HG03342 (cell line): ENCODE data around the gene XCL1.
"Not testable (repeated sequence)": the region's sequence is repeated elsewhere in the genome, so short reads cannot be mapped to it uniquely, and the experiment has no call there.

Experiments
- ATAC-seq: cut with Tn5 transposase; IDR thresholded peaks from one replicate; pipeline ENCODE4 v1.9.1; 2021; ENCODE audit warnings: mild to moderate bottlenecking, moderate library complexity; ENCODE audit not compliant: unreplicated experiment

Gene XCL1

GRCh38 chr1:168576245-168576688, at the start of gene XCL1:
Gene XCL1 (plus strand): TSS chr1:168576605. CDS start chr1:168576638, 33 bp downstream.
- not testable (repeated sequence) for ATAC-seq

DNA sequence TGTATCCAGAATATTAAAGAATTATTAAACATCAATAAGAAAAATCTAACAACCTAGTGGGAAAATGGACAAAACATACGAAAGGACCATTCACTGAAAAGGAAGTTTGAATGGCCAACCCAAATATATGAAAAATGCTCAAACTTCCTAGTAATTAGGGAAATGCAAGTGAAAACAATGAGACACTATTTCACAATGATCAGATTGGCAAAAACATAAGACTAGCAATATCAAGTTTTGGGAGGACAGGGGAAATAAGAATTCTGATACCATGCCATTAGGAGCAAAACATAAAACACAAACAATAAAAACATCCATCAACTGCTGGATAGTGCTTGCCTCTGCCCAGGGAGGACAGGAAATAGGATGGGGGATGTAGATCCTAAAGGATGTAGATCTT, 46.9 kb upstream of the XCL1 start:
- ATAC-seq, result no peak

DNA sequence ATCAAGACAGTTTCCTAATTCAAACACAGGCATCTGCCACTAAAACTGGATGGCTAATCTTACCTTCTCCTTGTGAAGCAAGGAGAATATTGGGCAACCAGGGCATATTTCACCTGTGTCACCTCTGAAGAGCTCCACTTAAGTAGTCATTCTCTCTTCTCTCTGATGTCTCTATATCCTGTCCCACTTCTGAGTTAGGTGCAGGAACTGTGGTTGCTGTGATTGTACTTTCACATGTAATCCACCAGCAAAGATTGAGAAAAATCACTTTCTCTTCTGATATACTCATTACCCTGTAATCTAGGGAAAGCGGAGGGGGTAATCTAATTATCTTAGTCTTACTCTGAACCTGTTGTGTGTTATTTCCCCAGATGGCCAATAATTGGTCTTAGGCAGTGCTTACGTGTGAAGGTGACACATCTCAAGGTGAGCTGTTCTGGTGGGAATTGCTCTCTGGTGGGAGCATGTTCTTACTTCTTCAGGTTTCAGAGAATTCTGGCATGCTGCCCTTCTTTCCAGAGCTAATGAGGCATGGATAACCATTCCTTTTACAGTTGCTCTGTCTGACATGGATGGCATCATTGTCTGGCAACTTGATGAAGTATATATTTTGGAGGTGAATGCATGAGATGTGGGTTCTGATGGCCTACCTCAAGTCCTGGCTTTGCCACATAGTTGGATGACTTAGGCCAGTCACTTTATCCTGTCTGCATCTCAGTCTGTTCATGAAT, 44.6 kb upstream of the XCL1 start:
- no peak for ATAC-seq

DNA sequence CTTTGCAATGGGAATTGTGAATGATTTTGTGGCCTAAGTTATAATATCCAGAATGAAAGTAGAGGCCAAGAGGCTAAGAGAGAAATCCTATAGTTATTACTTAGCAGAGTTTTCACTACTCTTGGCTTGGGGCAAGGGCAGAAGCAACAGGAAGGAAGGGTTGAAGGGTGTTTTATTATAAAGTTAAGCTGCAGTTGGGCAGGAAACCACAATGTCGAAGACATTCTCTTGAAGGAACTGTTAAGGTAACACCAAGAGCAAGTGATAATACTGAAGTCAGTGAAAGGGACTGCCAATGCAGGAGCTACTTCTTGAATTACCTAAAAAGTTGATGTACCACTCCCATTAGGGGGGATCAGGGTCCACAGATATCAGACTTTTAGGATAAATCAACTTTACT, 40.9 kb upstream of the XCL1 start:
- ATAC-seq, result no peak

- ATAC-seq, result not testable (repeated sequence)
Measured at GRCh38 chr1:168540798-168541197, 35.6 kb upstream of the XCL1 start.

DNA sequence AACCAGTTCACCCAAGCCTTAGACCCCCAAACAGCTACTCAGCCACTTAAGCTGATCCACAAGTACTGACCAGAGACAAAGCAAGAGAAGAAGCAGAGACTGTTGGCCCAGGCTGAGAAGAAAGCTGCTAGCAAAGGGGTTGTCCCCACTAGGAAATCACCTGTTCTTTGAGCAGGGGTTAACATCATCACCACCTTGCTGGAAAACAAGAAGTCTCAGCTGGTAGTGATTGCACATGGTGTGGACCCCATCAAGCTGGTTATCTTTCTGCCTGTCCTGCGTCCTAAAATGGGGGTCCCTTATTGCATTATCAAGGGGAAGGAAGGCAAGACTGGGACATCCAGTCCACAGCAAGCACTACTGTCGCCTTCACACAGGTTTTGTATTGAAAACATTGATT, 33.4 kb upstream of the XCL1 start:
- not testable (repeated sequence) for ATAC-seq

GRCh38 chr1:168543840-168544498, 32.4 kb upstream of the XCL1 start, which contains the start of gene XCL2:
Gene XCL2 (minus strand): TSS chr1:168543997. CDS start chr1:168543964, 33 bp downstream.
- not testable (repeated sequence) for ATAC-seq

- not testable (repeated sequence) for ATAC-seq
Measured at GRCh38 chr1:168545678-168546552, 30.5 kb upstream of the XCL1 start.

DNA sequence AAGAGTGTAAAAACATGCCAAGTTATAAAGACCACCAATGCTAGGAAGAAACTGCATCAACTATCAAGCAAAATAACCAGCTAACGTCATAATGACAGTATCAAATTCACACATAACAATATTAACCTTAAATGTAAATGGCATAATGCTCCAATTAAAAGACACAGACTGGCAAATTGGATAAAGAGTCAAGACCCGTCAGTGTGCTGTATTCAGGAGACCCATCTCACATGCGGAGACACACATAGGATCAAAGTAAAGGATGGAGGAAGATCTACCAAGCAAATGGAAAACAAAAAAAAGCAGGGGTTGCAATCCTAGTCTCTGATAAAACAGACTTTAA, 29.9 kb upstream of the XCL1 start:
- not testable (repeated sequence) for ATAC-seq

DNA sequence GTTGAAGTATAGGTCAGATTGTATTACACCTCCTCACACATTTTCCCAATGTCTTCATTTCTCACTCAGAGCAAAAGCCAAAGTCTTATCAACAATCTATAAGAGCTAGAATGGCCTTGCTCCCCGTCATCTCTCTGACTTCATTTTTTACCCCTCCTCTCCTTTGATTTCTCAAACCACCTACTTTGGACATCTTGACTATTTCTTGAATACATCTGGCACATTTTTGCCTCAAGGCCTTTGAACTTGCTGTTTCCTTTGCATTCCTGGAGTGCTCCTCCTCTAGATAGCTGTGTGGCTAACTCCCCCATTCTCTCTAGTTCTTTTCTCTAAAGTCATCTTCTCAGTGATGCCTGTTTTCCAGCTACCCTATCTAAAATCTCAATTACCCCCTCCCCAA, 25.4 kb upstream of the XCL1 start:
- no peak for ATAC-seq

DNA sequence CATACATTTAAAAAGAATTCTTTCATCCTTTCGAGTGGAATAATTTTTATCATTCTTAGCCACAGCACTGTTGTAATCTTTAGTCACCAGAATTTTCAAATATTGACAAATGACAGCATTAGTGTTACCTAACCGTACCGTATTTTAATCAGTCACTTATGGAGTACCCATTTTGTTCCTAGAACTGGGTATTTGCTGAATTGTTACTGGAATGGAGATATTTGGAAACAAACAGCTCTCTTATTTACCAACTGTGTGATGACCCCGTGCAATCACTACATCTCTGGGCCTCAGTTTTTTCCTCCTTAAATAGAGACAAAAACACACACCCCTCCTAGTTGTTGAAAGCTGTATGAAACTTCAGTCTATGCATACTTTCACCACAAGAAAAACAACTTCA, 24.7 kb upstream of the XCL1 start:
- ATAC-seq, result no peak

- ATAC-seq, result no peak
Measured at GRCh38 chr1:168552961-168553360, 23.4 kb upstream of the XCL1 start.

- ATAC-seq, result no peak
Measured at GRCh38 chr1:168553680-168554553, 22.5 kb upstream of the XCL1 start.

- ATAC-seq, result no peak
Measured at GRCh38 chr1:168554603-168555483, 21.6 kb upstream of the XCL1 start.

DNA sequence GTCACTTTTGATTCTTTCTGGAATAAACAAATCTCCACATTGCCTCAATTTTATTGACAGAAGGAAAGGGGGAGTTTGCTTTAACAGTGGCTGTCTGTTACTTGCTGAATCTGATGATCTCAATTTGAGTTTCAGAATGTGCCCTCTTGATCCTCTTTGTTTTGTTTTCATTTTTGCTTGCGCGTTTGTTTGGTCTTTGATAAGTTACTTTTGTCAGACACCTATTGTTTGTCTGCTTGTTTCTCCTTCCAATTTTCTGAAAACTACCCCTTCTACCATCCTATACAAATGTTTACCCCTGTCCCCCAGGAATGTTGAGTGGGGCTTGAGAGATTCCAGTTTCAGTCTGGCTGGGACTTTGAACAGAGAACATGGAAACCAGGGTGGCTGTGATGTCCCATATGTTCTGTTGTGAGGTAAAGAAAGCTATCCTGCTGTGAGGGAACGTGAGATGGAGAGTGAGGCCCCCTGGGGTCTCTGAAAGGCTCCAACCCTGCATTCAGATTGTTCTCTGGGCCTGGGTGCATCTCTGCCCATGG, 20.8 kb upstream of the XCL1 start:
- no peak for ATAC-seq

GRCh38 chr1:168556647-168557046, 19.8 kb upstream of the XCL1 start:
- ATAC-seq, result no peak

DNA sequence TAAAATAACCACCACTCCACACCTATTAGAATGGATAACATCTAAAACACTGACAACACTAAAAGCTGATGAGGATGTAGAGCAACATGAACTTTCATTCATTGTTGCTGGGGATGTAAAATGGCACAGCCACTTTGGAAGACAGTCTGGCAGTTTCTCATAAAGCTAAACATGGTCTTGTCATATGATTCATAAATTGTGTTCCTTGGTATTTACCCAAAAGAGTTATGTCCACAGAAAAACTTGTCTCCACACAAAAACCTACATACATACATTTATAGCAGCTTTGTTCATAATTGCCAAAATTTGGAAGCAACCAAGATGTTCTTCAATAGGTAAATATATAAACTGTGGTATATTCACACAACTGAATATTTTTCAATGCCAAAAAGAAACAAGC, 16.0 kb upstream of the XCL1 start:
- ATAC-seq, result no peak

DNA sequence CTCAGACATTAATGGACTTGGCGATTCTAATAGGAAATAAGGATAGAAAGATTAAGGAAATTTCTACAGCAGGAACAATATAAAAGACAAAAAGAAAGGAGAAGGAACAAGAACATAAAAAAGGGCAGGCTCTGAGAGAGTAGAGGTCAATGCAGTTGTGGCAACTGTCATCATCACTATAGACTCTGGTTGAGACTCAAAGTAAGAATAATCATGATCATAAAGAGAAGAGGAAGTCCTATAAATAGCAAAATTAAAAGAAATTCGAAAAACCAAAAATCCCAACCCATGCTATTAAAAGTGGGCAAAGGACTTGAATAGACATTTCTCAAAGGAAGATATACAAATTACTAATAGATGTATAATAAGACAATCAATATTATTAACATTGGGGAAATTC, 14.4 kb upstream of the XCL1 start:
- no peak for ATAC-seq

- no peak for ATAC-seq
Measured at GRCh38 chr1:168565825-168566224, 10.6 kb upstream of the XCL1 start.
